GM21737 (cell line): ENCODE measurements around the gene CFAP45.

Experiments
- ATAC-seq: cut with Tn5 transposase; IDR thresholded peaks from one replicate; pipeline ENCODE4 v1.9.1; 2021; ENCODE audit warnings: mild to moderate bottlenecking, moderate library complexity; ENCODE audit not compliant: unreplicated experiment

CFAP45 gene

GRCh38 chr1:159828581-159829272 is 71.2 kb downstream of the CFAP45 start:
- ATAC-seq: no peak

- ATAC-seq: no peak
Measured at GRCh38 chr1:159828176-159828575, 71.8 kb downstream of the CFAP45 start.

GRCh38 chr1:159827549-159827948 is 72.4 kb downstream of the CFAP45 start:
- no peak for ATAC-seq

- ATAC-seq: no peak
Measured at GRCh38 chr1:159827102-159827490, 72.9 kb downstream of the CFAP45 start.

- no peak for ATAC-seq
Measured at GRCh38 chr1:159826441-159827101, 73.4 kb downstream of the CFAP45 start, which contains the start of gene SLAMF8. SLAMF8 (plus strand) TSS chr1:159826873; CDS start chr1:159826899, 26 bp downstream.

- no peak for ATAC-seq
Measured at GRCh38 chr1:159825564-159825963, 74.4 kb downstream of the CFAP45 start.

- ATAC-seq: no peak
Measured at GRCh38 chr1:159823406-159823805, 76.6 kb downstream of the CFAP45 start.
